Fibroblast of mammary gland (primary cell): ENCODE measurements around the gene DAB2.

ENCODE experiments used
- DNase-seq: peaks from one replicate; pipeline ENCODE4 v3.0.0-alpha.2; 2010; ENCODE audit warnings: low read depth
- H3K4me3 ChIP-seq: 2 replicates; pipeline ENCODE4 v1.5.1; 2011; ENCODE audit warnings: low read depth, mild to moderate bottlenecking, low read length, moderate library complexity; ENCODE audit not compliant: control insufficient read depth
- CTCF ChIP-seq: conservative IDR thresholded peaks from 2 replicates; pipeline ENCODE4 v1.5.1; 2011; ENCODE audit warnings: low read depth, low read length, inconsistent platforms; ENCODE audit not compliant: control insufficient read depth, insufficient read depth

DAB2 gene

GRCh38 chr5:39414426-39414825 lies 10.4 kb downstream of the DAB2 start:
- no peak for DNase-seq
- TF ChIP-seq CTCF: no peak
- H3K4me3 ChIP-seq: no peak overlapping the region

GRCh38 chr5:39413771-39414170 lies 11.0 kb downstream of the DAB2 start:
- no peak overlapping the region for H3K4me3 ChIP-seq
- no peak for DNase-seq
- TF ChIP-seq CTCF: no peak

- DNase-seq: no peak
- no peak for TF ChIP-seq CTCF
- no peak overlapping the region for H3K4me3 ChIP-seq
These were observed 11.9 kb downstream of the DAB2 start for GRCh38 chr5:39412721-39413394.

GRCh38 chr5:39411985-39412384 lies 12.8 kb downstream of the DAB2 start:
- no peak overlapping the region for H3K4me3 ChIP-seq
- DNase-seq: no peak

GRCh38 chr5:39411061-39411460 lies 13.7 kb downstream of the DAB2 start:
- no peak overlapping the region for H3K4me3 ChIP-seq
- DNase-seq: peak; percentile 81
- TF ChIP-seq CTCF: no peak

More at GRCh38 chr5:39411985-39412384, 12.8 kb downstream of the DAB2 start:
- TF ChIP-seq CTCF: no peak

GRCh38 chr5:39409033-39409432 lies 15.7 kb downstream of the DAB2 start:
- no peak for TF ChIP-seq CTCF
- peak; percentile 26 for DNase-seq
- no peak overlapping the region for H3K4me3 ChIP-seq
